Occipital lobe (tissue), 2 donors: ENCODE results near the gene NINJ1. TPM values are rescaled to one million over a fixed set of nuclear protein-coding genes. Genes with fewer than 3 reads are reported as not detected.
"Not testable (repeated sequence)": the region's sequence is repeated elsewhere in the genome, so short reads cannot be mapped to it uniquely, and the experiment has no call there.

Experiments used
- DNase-seq: peaks from one replicate; lab custom pipeline; 2025; lab: John Stamatoyannopoulos, UW
- total RNA-seq: library from RNA; depleted of rRNA; stranded (reverse); fragments of >200 nt; gene quantifications from one replicate; pipeline ENCODE4 v1.2.3, GENCODE V29; 2014

The NINJ1 gene
- total RNA-seq, 1 donor from 2014 or later, result 7.5 TPM

- not testable (repeated sequence) for DNase-seq
Observed at GRCh38 chr9:93101086-93101485, 33.0 kb downstream of the NINJ1 start.

- DNase-seq, result no peak
Observed at GRCh38 chr9:93100276-93100636, 33.8 kb downstream of the NINJ1 start.

- no peak for DNase-seq
Observed at GRCh38 chr9:93099551-93100275, 34.3 kb downstream of the NINJ1 start.

GRCh38 chr9:93098236-93098946, 35.7 kb downstream of the NINJ1 start:
- DNase-seq, result peak; percentile 88

GRCh38 chr9:93097511-93098201, 36.4 kb downstream of the NINJ1 start:
- peak; percentile 15 for DNase-seq

GRCh38 chr9:93096811-93097382, 37.2 kb downstream of the NINJ1 start:
- DNase-seq, result no peak

GRCh38 chr9:93096131-93096802, 37.8 kb downstream of the NINJ1 start, which contains the start of gene CARD19:
CARD19 (plus strand) TSS chr9:93096217; CDS start chr9:93096346, 129 bp downstream.
- peak; percentile 38 for DNase-seq

DNA sequence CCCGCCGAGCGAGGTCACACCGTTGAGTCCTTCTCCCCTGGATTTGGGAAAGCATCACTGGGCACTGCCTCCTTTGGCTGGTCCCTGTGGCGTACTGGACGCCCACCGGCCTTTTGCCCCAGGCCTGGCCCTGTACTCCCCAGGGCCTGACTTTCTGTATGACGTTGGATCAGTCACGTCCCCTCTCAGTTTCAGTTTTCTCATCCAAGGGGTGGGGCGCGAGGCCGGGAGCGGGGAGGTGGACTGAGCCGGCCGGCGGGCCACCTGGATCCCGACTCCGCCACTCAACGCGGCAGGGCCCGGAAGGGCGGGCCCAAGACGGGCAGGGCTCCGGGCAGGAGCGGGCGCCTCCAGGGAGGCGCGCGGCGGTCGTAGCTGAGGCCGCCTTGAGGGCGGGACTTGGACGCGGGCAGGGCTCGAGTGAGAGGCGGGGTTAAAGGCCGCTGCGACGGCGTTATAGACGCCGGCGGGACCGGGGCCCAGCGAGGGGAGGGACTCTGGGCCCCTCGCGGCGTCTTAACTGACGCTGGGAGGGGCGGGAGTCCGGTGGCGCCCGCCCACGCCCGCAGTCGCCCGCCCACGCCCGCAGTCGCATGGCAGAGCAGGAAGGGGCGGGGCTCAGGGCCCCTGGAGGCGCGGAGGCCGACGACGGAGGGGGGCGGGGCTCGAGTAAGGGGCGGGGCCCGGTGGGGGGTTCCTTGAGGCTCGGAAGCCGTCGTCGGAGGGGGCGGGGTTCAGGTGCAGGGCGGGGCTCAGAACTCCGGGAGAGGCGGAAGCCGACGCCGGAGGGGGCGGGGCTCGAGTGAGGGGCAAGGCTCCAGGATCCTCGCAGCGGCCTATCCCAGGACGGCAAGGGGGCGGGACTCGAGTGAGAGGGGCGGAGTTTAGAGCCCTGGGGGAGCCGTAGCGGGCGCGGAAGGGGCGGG, 38.6 kb downstream of the NINJ1 start:
- peak; percentile 99 for DNase-seq

DNA sequence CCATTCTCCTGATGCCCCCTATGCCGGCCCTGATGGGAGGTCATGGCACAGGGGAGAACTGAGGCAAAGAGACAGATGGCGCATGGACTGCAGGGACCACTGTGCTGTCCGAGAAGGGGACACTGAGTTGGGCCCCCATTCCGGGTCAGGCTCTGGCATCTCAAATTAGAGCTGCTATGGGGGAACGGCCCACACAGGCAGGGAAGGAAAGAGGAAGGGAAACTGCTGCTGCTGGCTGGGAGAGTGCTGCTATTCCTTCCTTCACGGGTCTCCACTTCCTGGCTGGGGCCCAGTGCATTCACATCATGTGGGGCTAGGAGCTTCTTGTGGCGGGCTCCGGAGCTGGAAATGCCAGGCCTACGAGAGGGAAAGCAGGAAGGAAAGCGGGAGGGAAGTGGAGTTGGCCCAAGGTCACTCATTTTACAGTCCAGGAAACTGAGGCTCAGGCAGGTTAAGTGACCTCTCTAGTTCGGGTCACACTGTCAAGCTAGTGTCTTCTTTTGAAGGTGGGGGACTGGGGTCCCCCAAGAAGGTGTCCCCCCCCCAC, 39.3 kb downstream of the NINJ1 start:
- DNase-seq, result no peak

DNA sequence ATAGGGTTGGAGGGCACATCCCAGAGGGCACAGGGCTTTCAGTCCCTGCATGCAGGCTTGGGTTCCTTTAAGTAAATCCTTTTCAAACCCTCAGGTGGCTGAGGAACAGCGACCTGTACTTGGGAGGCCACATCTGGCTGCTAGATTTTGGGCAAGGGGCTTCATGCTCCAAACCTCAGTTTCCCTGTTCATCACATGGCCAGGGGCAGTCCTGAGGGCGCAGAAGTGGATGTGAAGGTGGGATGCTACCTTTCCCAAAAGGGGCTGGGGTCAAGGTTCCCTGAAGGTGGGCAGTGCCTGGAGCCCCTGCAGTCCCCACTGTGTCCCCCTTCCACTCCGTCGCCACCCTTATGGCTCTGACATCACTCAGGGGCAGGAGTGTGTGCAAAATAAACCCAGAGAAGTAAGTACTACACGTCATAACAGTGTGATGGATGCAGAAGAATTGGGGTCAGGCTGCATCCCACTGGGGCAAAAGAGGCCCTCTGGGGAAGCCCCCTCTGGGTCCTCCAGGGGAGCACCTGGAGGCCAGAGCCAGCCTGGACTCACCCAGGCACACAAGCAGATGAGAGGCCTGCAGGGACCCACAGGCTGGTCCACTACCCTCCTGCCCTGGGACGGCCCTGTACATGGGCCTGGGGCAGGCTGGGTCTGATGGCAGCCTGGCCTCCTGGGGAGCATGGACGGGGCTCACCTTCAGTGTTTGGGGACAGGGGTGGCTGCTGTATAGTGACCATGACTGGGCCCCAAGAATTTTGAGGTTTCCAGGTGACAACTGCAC, 40.0 kb downstream of the NINJ1 start:
- no peak for DNase-seq

DNA sequence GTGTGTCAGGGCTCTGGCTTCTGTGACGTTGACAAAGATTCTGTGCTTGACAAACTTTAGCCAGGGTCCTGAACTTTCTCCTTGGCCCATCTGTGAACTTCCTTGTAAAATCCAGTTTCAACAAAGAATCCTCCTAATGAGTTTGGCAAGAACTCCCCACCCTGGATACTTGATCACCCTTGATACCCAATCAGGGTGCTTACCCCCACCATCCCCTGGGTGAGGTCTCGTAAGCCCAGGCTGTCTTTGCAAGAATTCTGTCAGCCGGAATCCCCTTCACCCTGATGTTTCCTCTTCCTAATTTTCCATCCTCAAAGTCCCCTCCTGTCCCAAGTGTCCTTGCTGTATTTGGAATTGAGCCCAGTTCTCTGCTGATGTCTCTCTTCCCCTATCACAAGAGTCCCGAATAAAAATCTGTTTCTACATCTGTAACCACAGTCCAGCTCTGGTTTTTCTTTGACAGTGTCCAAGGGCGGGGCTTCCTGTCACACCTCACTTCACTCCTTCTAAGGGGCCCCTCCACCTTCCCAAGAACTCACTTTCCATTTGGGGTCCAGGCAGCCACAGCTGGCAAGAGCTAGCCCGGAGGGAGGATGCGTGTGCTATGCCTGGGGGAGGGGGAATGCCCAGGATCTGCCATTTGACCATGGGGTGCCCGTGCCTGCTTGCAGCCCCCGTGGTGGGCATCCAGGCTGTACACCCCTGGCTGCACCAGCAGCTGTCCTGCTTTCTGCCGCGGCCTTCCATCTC, 40.7 kb downstream of the NINJ1 start:
- DNase-seq, result no peak

- no peak for DNase-seq
Observed at GRCh38 chr9:93092251-93092991, 41.6 kb downstream of the NINJ1 start.

- DNase-seq, result peak; percentile 61
Observed at GRCh38 chr9:93091453-93092081, 42.5 kb downstream of the NINJ1 start.

DNA sequence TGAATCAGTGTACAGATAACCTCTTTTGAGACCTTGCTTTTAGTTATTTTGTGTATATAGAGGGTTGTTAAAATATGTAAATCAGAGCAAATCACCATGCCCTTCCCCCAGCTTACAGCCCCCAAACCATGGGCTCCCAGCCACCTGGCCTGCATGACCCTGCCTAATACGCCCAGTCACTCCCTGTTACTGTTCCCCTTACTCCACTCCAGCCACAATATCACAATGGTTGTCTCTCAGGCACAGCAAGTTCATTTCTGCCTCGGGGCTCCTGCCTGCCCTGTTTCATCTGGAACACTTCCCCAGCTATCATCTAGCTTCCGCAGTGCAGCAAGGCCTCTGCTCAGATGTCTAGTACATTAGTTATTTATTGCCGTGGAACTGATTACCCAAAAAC, 43.0 kb downstream of the NINJ1 start:
- no peak for DNase-seq

DNA sequence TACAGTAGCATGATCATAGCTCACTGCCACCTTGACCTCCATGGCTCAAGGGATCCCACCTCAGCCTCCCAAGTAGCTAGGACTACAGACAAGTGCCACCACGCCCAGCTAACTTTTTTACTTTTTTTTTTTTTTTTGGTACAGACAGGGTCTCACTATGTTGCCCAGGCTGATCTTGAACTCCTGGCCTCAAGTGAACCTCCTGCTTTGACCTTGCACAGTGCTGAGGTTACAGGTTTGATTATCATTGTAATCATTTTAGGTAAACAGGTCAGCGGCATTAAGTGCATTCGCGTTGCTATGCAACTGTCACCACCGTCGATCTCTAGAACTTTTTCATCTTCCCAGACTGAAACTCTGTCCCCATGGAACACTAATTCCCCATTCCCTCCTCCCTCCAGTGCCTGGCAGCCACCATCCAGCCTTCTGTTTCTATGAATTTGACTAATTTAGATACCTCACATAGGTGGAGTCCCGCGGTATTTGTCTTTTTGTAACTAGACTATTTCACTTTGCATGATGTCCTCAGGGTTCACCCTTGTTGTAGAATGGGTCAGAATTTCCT, 43.9 kb downstream of the NINJ1 start:
- DNase-seq, result no peak

DNA sequence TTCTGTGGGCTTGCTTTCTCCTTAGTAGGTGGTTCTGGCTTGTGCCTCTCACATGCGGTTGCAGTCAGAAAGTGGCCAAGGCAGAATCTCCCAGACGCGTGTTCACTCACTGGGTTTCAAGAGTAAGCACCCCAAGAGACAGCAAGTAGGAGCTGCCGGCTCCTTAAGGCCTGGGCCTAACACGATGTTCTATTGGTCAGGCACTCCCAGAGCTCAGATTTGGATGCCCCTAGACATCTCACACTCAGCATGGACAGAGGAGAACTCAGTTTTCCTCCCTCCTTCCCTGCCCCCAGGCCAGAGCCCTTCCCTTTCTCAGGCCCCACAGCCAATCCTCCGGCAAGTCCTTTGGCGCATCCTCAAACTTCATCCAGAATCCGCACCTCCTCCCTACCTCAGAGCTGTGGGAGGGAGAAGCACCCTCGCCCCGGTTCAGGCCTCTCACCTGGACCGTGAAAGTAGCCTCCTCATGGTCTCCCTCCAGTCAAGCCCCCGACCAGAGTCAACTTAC, 44.5 kb downstream of the NINJ1 start:
- no peak for DNase-seq

DNA sequence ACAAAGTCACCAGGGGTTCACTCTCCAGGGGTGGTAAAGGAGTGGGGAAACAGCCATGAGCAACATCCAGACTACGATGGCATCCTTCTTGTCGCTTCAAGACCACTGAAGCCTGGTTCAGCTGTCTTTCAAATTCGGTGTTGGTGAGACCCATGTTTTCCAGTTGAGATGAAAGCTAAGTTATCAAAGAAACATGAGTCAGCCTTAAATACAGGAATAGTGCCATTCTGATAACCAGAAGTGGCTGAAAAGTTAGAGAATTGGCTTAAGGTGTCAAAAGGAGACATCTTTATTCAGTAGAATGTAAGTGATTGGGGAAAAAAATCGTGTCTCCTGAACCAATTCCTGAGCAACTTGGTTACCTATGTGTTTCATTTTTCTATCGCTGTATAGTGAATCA, 45.0 kb downstream of the NINJ1 start:
- DNase-seq, result no peak
